Activated T-helper 17 cell treated with anti-CD3 and anti-CD28 coated beads, Interleukin-2, amount 50 U/mL, for 72 hours (primary cell): Measurements from ENCODE around the gene SPINT4. TPM values are rescaled to one million over a fixed set of nuclear protein-coding genes. Genes with fewer than 3 reads are reported as not detected.

Experiments
- total RNA-seq, 2 donors: library from RNA; stranded (reverse); gene quantifications; one replicate each; pipeline ENCODE4 v1.2.3, GENCODE V29; 2022

The SPINT4 gene
- total RNA-seq, 2 donors from 2014 or later, result not detected

Other genes with a start within 250 kb of the SPINT4 start
- not detected for gene SPINT3, start 206.7 kb upstream of the SPINT4 start, total RNA-seq
- gene WFDC6, start 182.9 kb upstream of the SPINT4 start, total RNA-seq, result not detected
- not detected for gene EPPIN, start 174.9 kb upstream of the SPINT4 start, total RNA-seq
- gene WFDC8, start 143.1 kb upstream of the SPINT4 start, total RNA-seq, result not detected
- not detected for gene WFDC10A, start 92.6 kb upstream of the SPINT4 start, total RNA-seq
- not detected for gene WFDC9, start 91.1 kb upstream of the SPINT4 start, total RNA-seq
- gene WFDC11, start 52.1 kb upstream of the SPINT4 start, total RNA-seq, result not detected
- not detected for gene WFDC13, start 20.3 kb upstream of the SPINT4 start, total RNA-seq
- not detected for gene WFDC10B, start 17.3 kb upstream of the SPINT4 start, total RNA-seq
- gene WFDC3, start 69.5 kb downstream of the SPINT4 start, total RNA-seq, result not detected
- gene DNTTIP1, start 69.6 kb downstream of the SPINT4 start, total RNA-seq, result 10 to 100 TPM; 13.0 to 26.2 TPM
- gene UBE2C, start 90.3 kb downstream of the SPINT4 start, total RNA-seq, result 100 to 1,000 TPM; 209 to 224 TPM
- gene TNNC2, start 105.0 kb downstream of the SPINT4 start, total RNA-seq, result under 1 TPM in 1 of 2 donors, not detected in 1; 0.37 TPM
- gene SNX21, start 111.5 kb downstream of the SPINT4 start, total RNA-seq, result 1 to 10 TPM; 2.2 to 2.6 TPM
- gene ACOT8, start 135.0 kb downstream of the SPINT4 start, total RNA-seq, result 10 to 100 TPM; 21.4 to 23.2 TPM
- gene ZSWIM3, start 135.3 kb downstream of the SPINT4 start, total RNA-seq, result 1 to 10 TPM; 7.1 to 7.6 TPM
- 10 to 100 TPM in 1 of 2 donors, 1 to 10 TPM in 1; 7.8 to 16.0 TPM for gene ZSWIM1, start 158.9 kb downstream of the SPINT4 start, total RNA-seq
- under 1 TPM; 0.69 to 0.74 TPM for gene SPATA25, start 165.3 kb downstream of the SPINT4 start, total RNA-seq
- 1 to 10 TPM; 1.7 to 2.1 TPM for gene NEURL2, start 168.9 kb downstream of the SPINT4 start, total RNA-seq
- 100 to 1,000 TPM; 117 to 152 TPM for gene CTSA, start 169.0 kb downstream of the SPINT4 start, total RNA-seq
- gene PLTP, start 189.8 kb downstream of the SPINT4 start, total RNA-seq, result 10 to 100 TPM in 1 of 2 donors, 1 to 10 TPM in 1; 6.6 to 12.1 TPM
- 10 to 100 TPM; 33.1 to 34.3 TPM for gene PCIF1, start 212.3 kb downstream of the SPINT4 start, total RNA-seq
- 10 to 100 TPM; 46.0 to 53.9 TPM for gene ZNF335, start 249.9 kb downstream of the SPINT4 start, total RNA-seq